ENCODE measurements around the gene FXYD6. TPM values are rescaled to one million over a fixed set of nuclear protein-coding genes. Genes with fewer than 3 reads are reported as not detected.

Gene FXYD6
- total RNA-seq, 1 donor from 2014 or later = 45.8 TPM

- no peak for TF ChIP-seq CTCF (IDR thresholded peaks at IDR 0.05; ENCODE audit: insufficient read depth, low read length, poor library complexity, severe bottlenecking)
- DNase-seq (ENCODE audit: low read depth) = no peak
- Histone ChIP-seq H3K4me3 (ENCODE audit: low read depth, low read length) (no peak overlapping the region), H3K36me3 (ENCODE audit: control insufficient read depth, insufficient read depth, low read length) (no peaks in the 10 kb centered on the region), H3K27me3 (ENCODE audit: control insufficient read depth, insufficient read depth, low read length) (no peaks in the 10 kb centered on the region)
Observed at GRCh38 chr11:117834068-117834810, 42.2 kb downstream of the FXYD6 start.

- Histone ChIP-seq H3K4me3 (ENCODE audit: low read depth, low read length) (no peak overlapping the region), H3K27me3 (ENCODE audit: control insufficient read depth, insufficient read depth, low read length) (no peaks in the 10 kb centered on the region), H3K36me3 (ENCODE audit: control insufficient read depth, insufficient read depth, low read length) (no peaks in the 10 kb centered on the region)
- no peak for DNase-seq (ENCODE audit: low read depth)
- no peak for TF ChIP-seq CTCF (IDR thresholded peaks at IDR 0.05; ENCODE audit: insufficient read depth, low read length, poor library complexity, severe bottlenecking)
Observed at GRCh38 chr11:117833401-117833891, 43.0 kb downstream of the FXYD6 start.

- no peak for TF ChIP-seq CTCF (IDR thresholded peaks at IDR 0.05; ENCODE audit: insufficient read depth, low read length, poor library complexity, severe bottlenecking)
- Histone ChIP-seq H3K27me3 (ENCODE audit: control insufficient read depth, insufficient read depth, low read length) (no peaks in the 10 kb centered on the region), H3K36me3 (ENCODE audit: control insufficient read depth, insufficient read depth, low read length) (no peaks in the 10 kb centered on the region), H3K4me3 (ENCODE audit: low read depth, low read length) (no peak overlapping the region)
- no peak for DNase-seq (ENCODE audit: low read depth)
Observed at GRCh38 chr11:117832511-117832910, 43.9 kb downstream of the FXYD6 start.

GRCh38 chr11:117831661-117832415 is 44.6 kb downstream of the FXYD6 start:
- Histone ChIP-seq H3K4me3 (ENCODE audit: low read depth, low read length) (no peak overlapping the region), H3K27me3 (ENCODE audit: control insufficient read depth, insufficient read depth, low read length) (no peaks in the 10 kb centered on the region), H3K36me3 (ENCODE audit: control insufficient read depth, insufficient read depth, low read length) (no peaks in the 10 kb centered on the region)
- DNase-seq (ENCODE audit: low read depth) = no peak
- TF ChIP-seq CTCF (IDR thresholded peaks at IDR 0.05; ENCODE audit: insufficient read depth, low read length, poor library complexity, severe bottlenecking) = no peak

GRCh38 chr11:117830674-117831351 is 45.6 kb downstream of the FXYD6 start:
- Histone ChIP-seq H3K36me3 (ENCODE audit: control insufficient read depth, insufficient read depth, low read length) (no peaks in the 10 kb centered on the region), H3K27me3 (ENCODE audit: control insufficient read depth, insufficient read depth, low read length) (no peaks in the 10 kb centered on the region), H3K4me3 (ENCODE audit: low read depth, low read length) (no peak overlapping the region)
- DNase-seq (ENCODE audit: low read depth) = no peak
- TF ChIP-seq CTCF (IDR thresholded peaks at IDR 0.05; ENCODE audit: insufficient read depth, low read length, poor library complexity, severe bottlenecking) = no peak

Measured in kidney epithelial cell (primary cell).